NCI-H748 treated with DMSO at 0.1 percent for 48 hours (cell line): ENCODE data around the gene CDC73.
"Not testable (repeated sequence)": the region's sequence is repeated elsewhere in the genome, so short reads cannot be mapped to it uniquely, and the experiment has no call there.

ENCODE experiments used
- DNase-seq: peaks from one replicate; lab custom pipeline; 2025; lab: John Stamatoyannopoulos, UW

CDC73 gene

DNA sequence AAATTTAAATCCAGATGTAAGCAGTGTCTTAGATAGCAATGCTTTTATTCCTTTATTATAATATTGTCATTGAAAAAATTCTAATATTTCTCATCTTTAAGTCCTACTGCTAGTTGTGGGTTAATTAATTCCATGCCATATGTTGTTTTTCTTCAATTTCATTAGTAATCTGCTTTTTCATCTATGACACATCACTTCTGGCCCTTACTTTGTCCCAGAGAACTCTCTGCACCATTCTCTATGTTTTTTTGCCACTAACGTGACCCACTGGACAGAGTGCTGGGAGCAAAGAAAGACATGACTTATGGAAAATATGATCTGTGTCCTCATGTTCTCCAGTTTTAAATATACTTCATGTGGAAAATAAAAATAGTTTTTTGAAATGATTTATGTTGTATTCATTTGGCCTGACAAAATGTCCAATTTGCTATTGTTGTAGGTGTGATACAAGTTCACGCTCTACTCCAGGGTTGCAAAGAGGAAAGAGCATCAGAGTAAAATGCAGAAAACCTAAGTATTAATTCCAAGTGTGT, 166.8 kb downstream of the CDC73 start:
- DNase-seq, result not testable (repeated sequence)

GRCh38 chr1:193293726-193294125, 171.9 kb downstream of the CDC73 start:
- DNase-seq, result no peak

GRCh38 chr1:193299038-193299437, 177.2 kb downstream of the CDC73 start:
- no peak for DNase-seq

GRCh38 chr1:193301746-193302145, 179.9 kb downstream of the CDC73 start:
- no peak for DNase-seq

- no peak for DNase-seq
Observed at GRCh38 chr1:193303849-193304248, 182.0 kb downstream of the CDC73 start.
